ENCODE results near the gene SERPINB6. TPM values are rescaled to one million over a fixed set of nuclear protein-coding genes. Genes with fewer than 3 reads are reported as not detected.
"Not testable (repeated sequence)": the region's sequence is repeated elsewhere in the genome, so short reads cannot be mapped to it uniquely, and the experiment has no call there.

The SERPINB6 gene
- total RNA-seq, 2 experiments from 2014 or later: 85.3 to 85.6 TPM

DNA sequence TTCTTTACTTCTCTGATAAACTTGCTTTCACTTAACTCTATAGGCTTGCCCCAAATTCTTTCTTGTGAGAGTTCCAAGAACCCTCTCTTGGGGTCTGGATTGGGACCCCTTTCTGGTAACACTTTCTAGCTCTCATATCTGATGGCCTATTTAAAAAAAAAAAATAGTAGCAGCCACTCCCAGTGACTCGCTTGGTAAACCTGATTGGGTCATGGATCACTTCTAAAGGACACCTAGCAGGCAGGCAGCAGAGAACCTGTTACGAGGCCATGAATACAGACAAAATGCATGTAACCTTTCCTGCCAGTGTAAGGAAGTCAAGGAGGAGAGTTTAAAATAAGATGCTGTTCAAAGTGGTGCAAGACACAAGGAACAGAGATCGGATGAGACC, 9.1 kb upstream of the SERPINB6 start:
- Mint-ChIP-seq H3K4me1 (no peaks in the 10 kb centered on the region), H3K27ac (no peak overlapping the region), H3K4me3 (no peak overlapping the region), H3K9me3 (no peaks in the 10 kb centered on the region), H3K27me3 (peaks cover 17% of the 10 kb centered on the region), H3K36me3 (no peaks in the 10 kb centered on the region)
- POLR2A ChIA-PET: interaction anchor here (0.6 to 1.5 kb wide), 4 partner anchors 9 to 210 kb away, joined by 3 to 4 read pairs (median 4); no protein-coding TSS in a partner anchor
- ATAC-seq (ENCODE audit: low read depth) (no peak), DNase-seq (no peak)

DNA sequence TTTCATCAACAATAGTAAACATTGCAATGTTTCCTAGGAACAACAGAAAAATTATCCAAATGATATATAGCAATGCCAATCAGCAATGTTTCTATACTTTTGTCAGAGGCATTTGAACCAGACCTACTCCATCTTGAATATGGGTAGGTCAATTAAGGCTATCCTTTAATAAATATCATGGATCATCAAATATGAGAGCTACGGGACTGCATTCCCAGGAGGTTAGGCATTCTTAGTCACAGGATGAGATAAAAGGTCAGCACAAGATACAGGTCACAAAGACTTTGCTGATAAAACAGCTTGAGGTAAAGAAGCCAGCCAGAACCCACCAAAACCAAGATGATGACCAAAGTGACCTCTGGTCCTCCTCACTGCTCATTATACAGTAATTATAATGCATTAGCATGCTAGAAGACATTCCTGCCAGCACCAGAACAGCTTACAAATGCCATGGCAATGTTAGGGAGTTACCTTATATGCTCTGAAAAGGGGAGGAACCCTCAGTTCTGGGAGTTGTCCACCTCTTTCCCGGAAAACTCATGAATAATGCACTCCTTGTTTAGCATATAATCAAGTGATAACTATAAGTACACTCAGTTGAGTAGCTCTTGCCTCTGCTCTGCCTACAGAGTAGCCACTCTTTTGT, 8.6 kb upstream of the SERPINB6 start:
- Mint-ChIP-seq H3K4me1 (no peaks in the 10 kb centered on the region), H3K36me3 (no peaks in the 10 kb centered on the region), H3K27me3 (peaks cover 17% of the 10 kb centered on the region), H3K9me3 (no peaks in the 10 kb centered on the region), H3K27ac (no peak overlapping the region), H3K4me3 (no peak overlapping the region)
- POLR2A ChIA-PET: interaction anchor here (0.6 to 1.5 kb wide), 4 partner anchors 9 to 209 kb away, joined by 3 to 4 read pairs (median 4); no protein-coding TSS in a partner anchor
- DNase-seq: no peak
- no peak for ATAC-seq (ENCODE audit: low read depth)

DNA sequence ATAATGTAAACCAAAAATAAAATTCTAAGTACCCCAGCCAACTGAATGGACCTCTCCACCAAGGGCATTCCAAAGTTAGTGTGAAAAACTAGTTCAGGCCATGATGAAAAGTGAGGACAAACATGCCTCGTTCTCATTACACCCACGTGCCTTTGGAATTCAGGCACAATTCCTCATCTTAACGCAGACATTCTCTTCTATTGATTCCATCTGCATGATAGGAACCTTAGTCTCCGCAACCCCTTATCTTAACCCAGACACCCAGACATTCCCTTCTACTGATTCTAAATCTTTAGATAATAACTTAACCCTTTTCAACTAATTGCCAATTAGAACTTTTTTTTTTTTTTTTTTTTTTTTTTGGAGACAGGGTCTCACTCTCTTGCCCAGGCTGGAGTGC, 7.6 kb upstream of the SERPINB6 start:
- Mint-ChIP-seq H3K36me3 (no peaks in the 10 kb centered on the region), H3K9me3 (no peaks in the 10 kb centered on the region), H3K4me3 (no peak overlapping the region), H3K27ac (no peak overlapping the region), H3K4me1 (no peaks in the 10 kb centered on the region), H3K27me3 (peaks cover 19% of the 10 kb centered on the region)
- no peak for ATAC-seq (ENCODE audit: low read depth)
- POLR2A ChIA-PET: no interaction called here
- DNase-seq: no peak

DNA sequence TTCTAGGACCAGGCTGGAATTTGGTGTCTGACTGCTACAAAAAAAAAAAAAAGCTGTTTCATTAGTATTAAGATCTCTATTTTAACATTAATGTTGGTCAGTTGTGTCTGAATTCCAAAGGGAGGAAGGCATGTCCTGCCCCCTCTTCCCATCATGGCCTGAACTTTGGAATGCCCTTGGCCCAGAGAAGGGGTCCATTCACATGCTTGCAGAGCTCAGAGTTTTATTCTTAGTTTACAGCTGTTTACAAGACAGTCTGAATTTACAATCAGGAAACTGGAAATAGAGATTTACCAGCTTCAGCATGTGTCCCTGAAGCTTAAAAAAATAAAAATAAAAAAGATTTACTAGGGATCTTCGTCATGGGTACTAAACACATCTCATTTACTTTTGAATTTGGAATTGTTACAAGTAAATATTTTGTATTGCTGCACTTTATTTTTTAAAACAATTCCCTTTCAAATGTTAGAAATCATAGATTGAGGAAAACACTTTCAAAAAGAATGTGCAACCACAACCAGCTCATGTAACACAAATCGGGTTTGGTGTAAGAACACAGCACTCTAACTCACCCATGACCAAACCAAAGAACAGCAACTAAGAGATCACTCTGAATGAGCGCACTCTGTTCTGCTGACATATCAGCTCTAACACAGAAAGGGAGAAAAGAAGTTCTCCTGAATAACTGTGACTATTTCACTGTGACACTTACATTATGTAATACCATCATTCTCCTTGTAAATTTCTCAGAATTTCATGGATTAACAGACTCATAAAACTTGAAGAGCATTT, 6.6 kb upstream of the SERPINB6 start:
- Mint-ChIP-seq H3K4me3 (no peak overlapping the region), H3K9me3 (peaks cover 1% of the 10 kb centered on the region), H3K27ac (no peak overlapping the region), H3K27me3 (peaks cover 19% of the 10 kb centered on the region), H3K36me3 (peaks cover 3% of the 10 kb centered on the region), H3K4me1 (peaks cover 2% of the 10 kb centered on the region)
- no peak for DNase-seq
- no peak for ATAC-seq (ENCODE audit: low read depth)
- POLR2A ChIA-PET: interaction anchor here (0.7 to 1.5 kb wide), 2 partner anchors 9 to 11 kb away, joined by 3 to 6 read pairs; no protein-coding TSS in a partner anchor

DNA sequence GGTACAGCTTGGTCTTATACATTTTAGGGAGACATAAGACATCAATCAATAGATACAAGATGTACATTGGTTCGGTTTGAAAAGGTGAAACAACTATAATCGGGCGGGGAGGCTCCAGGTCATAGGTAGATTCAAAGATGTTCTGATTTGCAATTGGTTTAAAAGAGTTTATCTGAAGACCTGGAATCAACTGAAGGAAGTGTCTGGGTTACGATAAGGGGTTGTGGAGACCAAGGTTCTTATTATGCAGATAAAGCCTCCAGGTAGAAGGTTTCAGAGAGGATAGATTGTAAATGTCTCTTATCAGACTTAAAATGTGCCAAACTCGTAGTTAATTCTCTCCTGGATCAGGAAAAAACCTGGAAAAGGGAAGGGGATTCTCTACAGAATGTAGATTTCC, 5.9 kb upstream of the SERPINB6 start:
- Mint-ChIP-seq H3K4me1 (peaks cover 4% of the 10 kb centered on the region), H3K36me3 (peaks cover 3% of the 10 kb centered on the region), H3K27me3 (peaks cover 14% of the 10 kb centered on the region), H3K9me3 (peaks cover 1% of the 10 kb centered on the region), H3K27ac (no peak overlapping the region), H3K4me3 (no peak overlapping the region)
- POLR2A ChIA-PET: interaction anchor here (1.5 kb wide), 1 partner anchor 10 kb away, joined by 6 read pairs; no protein-coding TSS in a partner anchor
- DNase-seq (no peak), ATAC-seq (ENCODE audit: low read depth) (no peak)

DNA sequence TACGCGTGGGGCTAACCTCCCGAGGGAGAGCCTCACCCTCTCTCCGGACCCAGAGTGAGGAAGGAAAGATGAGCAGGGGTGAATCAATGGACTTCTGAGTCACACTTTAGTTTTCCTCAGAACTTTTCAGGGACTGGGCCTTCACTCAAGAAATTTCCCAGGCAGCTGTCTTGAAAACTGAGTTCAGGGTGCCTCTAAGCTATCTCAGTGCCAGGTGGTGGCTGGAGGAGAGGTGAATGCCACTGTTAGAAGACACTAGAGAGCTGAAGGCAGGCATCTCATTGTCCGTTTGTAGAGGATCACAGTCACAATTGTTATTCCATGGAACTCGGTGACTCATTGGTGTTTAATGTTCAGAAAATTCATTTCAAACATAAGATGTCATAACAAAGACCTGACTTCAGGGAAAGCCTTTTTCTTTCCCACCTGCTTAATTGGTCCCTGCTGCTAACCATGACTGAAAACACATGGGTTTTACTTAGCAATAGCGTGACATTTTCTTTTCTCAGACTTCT, 5.3 kb upstream of the SERPINB6 start:
- Mint-ChIP-seq H3K36me3 (peaks cover 3% of the 10 kb centered on the region), H3K27me3 (peaks cover 10% of the 10 kb centered on the region), H3K9me3 (peaks cover 1% of the 10 kb centered on the region), H3K27ac (no peak overlapping the region), H3K4me3 (no peak overlapping the region), H3K4me1 (peaks cover 8% of the 10 kb centered on the region)
- ATAC-seq (ENCODE audit: low read depth) (no peak), DNase-seq (no peak)
- POLR2A ChIA-PET: interaction anchor here (3.3 kb wide), 1 partner anchor 11 kb away, joined by 18 read pairs; no protein-coding TSS in a partner anchor

DNA sequence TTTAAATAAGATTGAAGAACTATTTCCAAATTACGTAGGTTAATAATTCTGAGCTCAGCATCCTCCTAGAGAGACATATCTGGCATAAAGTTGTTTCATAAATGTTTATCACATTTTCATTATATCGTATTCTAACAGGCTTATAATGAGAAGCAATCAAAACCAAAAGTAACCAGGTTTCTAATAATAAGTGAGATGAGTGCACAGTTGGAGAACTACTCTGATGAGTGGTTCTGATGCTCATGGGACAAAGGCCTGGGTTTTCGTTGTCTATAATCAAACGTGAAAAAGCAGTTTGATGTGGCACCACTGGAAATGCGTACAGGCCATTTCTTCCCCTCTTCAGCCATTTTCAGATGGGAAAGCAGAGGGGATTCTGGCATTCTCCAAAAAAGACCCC, 4.7 kb upstream of the SERPINB6 start:
- DNase-seq (no peak), ATAC-seq (ENCODE audit: low read depth) (no peak)
- Mint-ChIP-seq H3K4me3 (no peak overlapping the region), H3K36me3 (peaks cover 3% of the 10 kb centered on the region), H3K27ac (no peak overlapping the region), H3K9me3 (peaks cover 1% of the 10 kb centered on the region), H3K4me1 (peaks cover 8% of the 10 kb centered on the region), H3K27me3 (peaks cover 10% of the 10 kb centered on the region)
- POLR2A ChIA-PET: interaction anchor here (0.6 to 3.3 kb wide), 3 partner anchors 12 to 26 kb away, joined by 3 to 18 read pairs (median 4); no protein-coding TSS in a partner anchor

DNA sequence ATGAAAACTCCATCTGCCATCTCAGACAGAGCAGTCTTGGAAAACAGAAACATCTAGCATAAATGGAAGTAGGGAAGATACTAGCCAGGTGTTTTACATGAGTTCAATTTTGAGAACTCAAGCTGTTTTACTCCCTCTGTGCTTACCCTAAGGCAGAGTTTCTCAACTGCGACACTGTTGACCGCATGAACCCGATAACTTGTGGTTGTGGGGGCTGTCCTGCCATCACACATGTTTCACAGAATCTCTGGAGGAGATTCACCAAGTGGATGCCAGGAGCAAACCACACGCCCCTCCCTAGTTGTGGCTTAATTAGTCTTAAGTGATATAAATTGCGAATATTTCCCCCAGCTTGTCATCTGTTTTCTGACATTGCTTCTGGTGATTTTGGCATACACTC, 2.3 kb upstream of the SERPINB6 start:
- no peak overlapping the region for H3K27ac Mint-ChIP-seq
- POLR2A ChIA-PET: interaction anchor here (0.8 to 3.3 kb wide), 2 partner anchors 14 to 37 kb away, joined by 3 to 18 read pairs; no protein-coding TSS in a partner anchor
- peaks cover 16% of the 10 kb centered on the region for H3K4me1 Mint-ChIP-seq
- ATAC-seq (ENCODE audit: low read depth): no peak
- H3K36me3 Mint-ChIP-seq: peaks cover 5% of the 10 kb centered on the region
- peaks cover 5% of the 10 kb centered on the region for H3K27me3 Mint-ChIP-seq
- H3K9me3 Mint-ChIP-seq: peaks cover 1% of the 10 kb centered on the region
- no peak overlapping the region for H3K4me3 Mint-ChIP-seq
- DNase-seq: no peak

DNA sequence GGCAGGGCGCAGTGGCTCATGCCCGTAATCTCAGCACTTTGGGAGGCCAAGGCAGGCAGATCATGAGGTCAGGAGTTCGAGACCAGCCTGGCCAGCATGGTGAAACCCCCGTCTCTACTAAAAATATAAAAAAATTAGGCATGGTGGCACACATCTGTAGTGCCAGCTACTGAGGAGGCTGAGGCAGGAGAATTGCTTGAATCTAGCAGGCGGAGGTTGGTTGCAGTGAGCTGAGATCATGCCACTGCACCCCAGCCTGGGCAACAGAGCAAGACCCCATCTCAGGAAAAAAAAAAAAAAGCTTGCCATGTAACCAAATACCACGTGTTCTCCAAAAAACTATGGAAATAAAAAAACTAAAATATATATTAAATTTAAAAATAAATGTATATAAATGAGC, 1.8 kb upstream of the SERPINB6 start:
- H3K36me3 Mint-ChIP-seq; H3K4me3 Mint-ChIP-seq; ATAC-seq (ENCODE audit: low read depth); H3K9me3 Mint-ChIP-seq; H3K27ac Mint-ChIP-seq; H3K27me3 Mint-ChIP-seq; DNase-seq: not testable (repeated sequence)
- H3K4me1 Mint-ChIP-seq: peaks cover 16% of the 10 kb centered on the region
- POLR2A ChIA-PET: interaction anchor here (0.7 to 3.3 kb wide), 3 partner anchors 15 to 674 kb away, joined by 3 to 18 read pairs (median 5); no protein-coding TSS in a partner anchor

DNA sequence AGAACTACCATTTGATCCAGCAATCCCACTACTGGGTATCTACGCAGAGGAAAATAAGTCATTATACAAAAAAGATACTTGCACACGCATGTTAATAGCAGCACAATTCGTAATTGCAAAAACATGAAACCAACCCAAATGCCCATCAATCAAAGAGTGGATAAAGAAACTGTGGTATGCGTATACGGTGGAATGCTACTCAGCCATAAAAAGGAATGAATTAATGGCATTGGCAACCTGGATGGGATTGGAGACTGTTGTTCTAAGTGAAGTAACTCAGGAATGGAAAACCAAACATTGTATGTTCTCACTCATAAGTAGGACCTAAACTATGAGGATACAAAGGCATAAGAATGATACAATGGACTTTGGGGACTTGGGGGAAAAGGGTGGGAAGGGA, 1.3 kb upstream of the SERPINB6 start:
- not testable (repeated sequence) for ATAC-seq (ENCODE audit: low read depth); H3K27ac Mint-ChIP-seq
- H3K4me1 Mint-ChIP-seq: peaks cover 20% of the 10 kb centered on the region

DNA sequence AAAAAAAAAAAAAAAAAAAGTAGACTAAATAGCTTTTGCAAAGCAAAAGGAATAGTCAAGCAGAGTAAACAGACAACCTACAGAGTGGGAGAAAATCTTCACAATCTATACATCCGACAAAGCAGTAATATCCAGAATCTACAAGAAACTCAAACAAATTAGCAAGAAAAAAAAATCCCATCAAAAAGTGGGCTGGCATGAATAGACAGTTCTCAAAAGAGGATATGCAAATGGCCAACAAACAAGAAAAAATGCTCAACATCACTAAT, 786 bp upstream of the SERPINB6 start:
- H3K27me3 Mint-ChIP-seq; DNase-seq; ATAC-seq (ENCODE audit: low read depth); H3K9me3 Mint-ChIP-seq: not testable (repeated sequence)
- H3K4me1 Mint-ChIP-seq: peaks cover 25% of the 10 kb centered on the region
- POLR2A ChIA-PET: interaction anchor here (0.6 to 1.9 kb wide), 16 partner anchors 12 to 131 kb away, joined by 3 to 32 read pairs (median 4); partner anchors contain the start of genes NQO2, RIPK1, SERPINB1 and SERPINB9
- H3K4me3 Mint-ChIP-seq: peak overlapping the region; percentile 90
- H3K27ac Mint-ChIP-seq: peak overlapping the region; percentile 79
- H3K36me3 Mint-ChIP-seq: peaks cover 17% of the 10 kb centered on the region

More for the DNA sequence above, 1.3 kb upstream of the SERPINB6 start:
- H3K4me3 Mint-ChIP-seq: peak overlapping the region; percentile 90
- POLR2A ChIA-PET: interaction anchor here (0.7 to 1.9 kb wide), 10 partner anchors 14 to 674 kb away, joined by 3 to 32 read pairs (median 5); partner anchors contain the start of gene NQO2
- not testable (repeated sequence) for H3K9me3 Mint-ChIP-seq, DNase-seq, H3K27me3 Mint-ChIP-seq
- H3K36me3 Mint-ChIP-seq: peaks cover 13% of the 10 kb centered on the region

DNA sequence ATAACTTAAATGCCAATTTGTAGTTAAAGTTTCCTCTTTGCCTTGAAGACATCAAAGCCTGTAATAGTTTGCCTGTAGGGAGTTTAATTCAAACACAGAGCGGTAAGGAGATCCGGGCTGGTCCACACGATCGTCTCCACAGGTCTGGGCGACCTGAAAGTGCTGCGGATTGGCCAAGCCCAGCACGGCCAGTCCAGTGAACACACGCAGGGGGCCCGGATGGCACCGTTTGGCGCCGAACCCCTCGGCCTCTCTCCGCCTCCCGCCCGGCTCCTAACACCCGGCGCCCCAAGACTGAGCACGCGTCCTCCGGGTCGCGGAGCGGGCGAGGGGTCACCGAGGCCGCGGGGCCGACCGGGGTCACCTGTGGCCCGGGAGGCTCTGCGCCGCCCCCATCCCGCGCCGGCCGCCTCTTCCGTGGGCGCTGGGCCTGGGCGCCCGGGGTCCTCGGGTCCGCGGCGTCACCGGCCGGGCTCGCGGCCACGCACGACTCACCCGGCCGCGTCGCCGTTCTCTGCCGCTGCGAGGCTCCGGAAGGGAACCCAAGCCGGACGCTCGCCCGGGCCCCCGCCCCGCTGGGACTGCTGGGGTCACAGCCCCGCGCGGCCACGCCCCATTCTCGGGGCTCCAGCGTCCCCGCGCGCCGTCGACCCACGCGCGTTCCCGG, 481 bp downstream of the SERPINB6 start:
- peak; percentile 80 for ATAC-seq (ENCODE audit: low read depth)
- DNase-seq: peak; percentile 80
- H3K4me3 Mint-ChIP-seq: peak overlapping the region; percentile 90
- H3K27ac Mint-ChIP-seq: peak overlapping the region; percentile 85
- H3K9me3 Mint-ChIP-seq: peaks cover 1% of the 10 kb centered on the region
- H3K27me3 Mint-ChIP-seq: peaks cover 2% of the 10 kb centered on the region
- POLR2A ChIA-PET: interaction anchor here (0.7 to 1.9 kb wide), 12 partner anchors 12 to 152 kb away, joined by 3 to 32 read pairs (median 5); partner anchors contain the start of genes RIPK1 and SERPINB1
- H3K4me1 Mint-ChIP-seq: peaks cover 26% of the 10 kb centered on the region
- peaks cover 18% of the 10 kb centered on the region for H3K36me3 Mint-ChIP-seq
